GM12878 (cell line): ENCODE measurements around the gene SCP2. TPM values are rescaled to one million over a fixed set of nuclear protein-coding genes. Genes with fewer than 3 reads are reported as not detected.

Experiments
- ATAC-seq: fragments of 200-7000 bp; cut with Tn5 transposase; 3 replicates; pipeline ENCODE4 v1.9.1; 2020; ENCODE audit warnings: mild to moderate bottlenecking, moderate library complexity
- BruUV-seq: library from RNA; stranded (reverse); fragments of 400-500 nt; replicated peaks from 2 replicates; lab custom pipeline; 2021; lab: Mats Ljungman, UMichigan
- CTCF ChIA-PET: fragments of 300-600 bp; sonication (Branson Sonifier 250); formaldehyde crosslinking; extraction: SDS; loops from one replicate; lab custom pipeline; 2021; ENCODE audit warnings: inconsistent platforms; lab: Yijun Ruan, JAX
- POLR2A ChIA-PET: fragments of 350-600 bp; formaldehyde crosslinking; extraction: SDS; loops from one replicate; lab custom pipeline; 2021; ENCODE audit warnings: inconsistent platforms; lab: Charles Lee
- RAD21 ChIA-PET: fragments of 300-600 bp; sonication (Branson Sonifier 250); formaldehyde crosslinking; loops from one replicate; lab custom pipeline; 2023; ENCODE audit warnings: antibody characterized with exemption; ENCODE audit not compliant: unreplicated experiment; lab: Charles Lee
- SMC1A ChIA-PET: fragments of 300-600 bp; sonication (Branson Sonifier 250); formaldehyde crosslinking; loops from one replicate; lab custom pipeline; 2023; ENCODE audit not compliant: unreplicated experiment, uncharacterized antibody; lab: Charles Lee
- DNase-seq: peaks from one replicate; pipeline ENCODE4 v3.0.0-alpha.2; 2011; ENCODE audit warnings: low read depth, low spot score
- FAIRE-seq: peaks from 3 replicates; lab custom pipeline; 2011; peaks lifted over from hg19 to GRCh38; lab: Jason Lieb, UNC
- H2AFZ ChIP-seq: 2 replicates; pipeline ENCODE4 v1.6.0; 2011; ENCODE audit warnings: low read depth, low read length, control low read depth; ENCODE audit not compliant: control insufficient read depth
- H3K27ac ChIP-seq: 2 replicates; pipeline ENCODE4 v1.5.1; 2011; ENCODE audit warnings: control low read depth; ENCODE audit not compliant: control insufficient read depth, insufficient read depth
- H3K27me3 ChIP-seq, 2 experiments: replicated peaks in 1 of 2; 2 replicates each; pipeline versions ENCODE4 v1.6.0 to v1.6.1; 2011; ENCODE audit warnings: low read length in 1 of 2; ENCODE audit not compliant: control insufficient read depth in 2 of 2, insufficient read depth in 2 of 2
- H3K36me3 ChIP-seq, 2 experiments: 2 replicates each; pipeline ENCODE4 v1.5.1; 2011; ENCODE audit warnings: low read length in 1 of 2; ENCODE audit not compliant: control insufficient read depth in 2 of 2, insufficient read depth in 2 of 2
- H3K4me1 ChIP-seq: 2 replicates; pipeline ENCODE4 v1.6.1; 2011; ENCODE audit warnings: mild to moderate bottlenecking, low read length, moderate library complexity, mixed read lengths; ENCODE audit not compliant: control insufficient read depth, insufficient read depth
- H3K4me2 ChIP-seq: 2 replicates; pipeline ENCODE4 v1.6.0; 2011; ENCODE audit warnings: control low read depth; ENCODE audit not compliant: control insufficient read depth, insufficient read depth
- H3K4me3 ChIP-seq: fragments of 200-600 bp; sonication (generic); 2 replicates; pipeline ENCODE4 v1.5.1; 2016
- H3K79me2 ChIP-seq: 2 replicates; pipeline ENCODE4 v1.6.0; 2011; ENCODE audit warnings: low read length; ENCODE audit not compliant: control insufficient read depth, insufficient read depth
- H3K9ac ChIP-seq: 2 replicates; pipeline ENCODE4 v1.8.0; 2011; ENCODE audit warnings: low read length, control low read depth, mixed read lengths; ENCODE audit not compliant: control insufficient read depth, insufficient read depth
- H3K9me3 ChIP-seq: replicated peaks from 3 replicates; pipeline ENCODE4 v1.5.1; 2011; ENCODE audit warnings: mild to moderate bottlenecking, low read length; ENCODE audit not compliant: control insufficient read depth, insufficient read depth
- H4K20me1 ChIP-seq: 2 replicates; pipeline ENCODE4 v1.6.0; 2011; ENCODE audit not compliant: control insufficient read depth, insufficient read depth
- MLLT1 ChIP-seq: fragments of 450-650 bp; IDR thresholded peaks from 2 replicates; pipeline ENCODE4 v1.6.1; 2016; ENCODE audit warnings: mild to moderate bottlenecking
- STAT3 ChIP-seq: IDR thresholded peaks from 2 replicates; pipeline ENCODE4 v1.6.1; 2011; ENCODE audit warnings: low read depth, low read length, improper control_type of control experiment
- ZBED1 ChIP-seq: IDR thresholded peaks from 2 replicates; pipeline ENCODE4 v1.6.1; 2016; ENCODE audit warnings: borderline replicate concordance
- in situ Hi-C: fragments of 300-500 bp; cut with MboI; formaldehyde crosslinking; loops from 9 replicates; pipeline ENCODE4 v1.14.3; 2018; ENCODE audit warnings: mixed read lengths
- intact Hi-C: fragments of 100-400 bp; cut with micrococcal nuclease; formaldehyde crosslinking; loops from one replicate; pipeline ENCODE4 v1.14.2; 2022; ENCODE audit not compliant: unreplicated experiment
- polyA plus RNA-seq, 11 experiments: library from polyadenylated mRNA; depleted of rRNA in 4 of 11; unstranded in 6 of 11; stranded (reverse) in 5 of 11; fragments of >200 nt; fragmentation: Nextera tagmentation in 4 of 11; fragmentation: Illumina TruSeq in 1 of 11; extraction: Ambion mirVana in 4 of 11; extraction: Trizol in 1 of 11; gene quantifications; 1 replicate in 1 of 11; 2 replicates in 10 of 11; pipeline versions ENCODE4 v1.2.1 to v1.2.3, GENCODE V29; 2011 to 2016; ENCODE audit warnings: inconsistent platforms in 2 of 11, missing spikeins in 2 of 11, low read depth in 1 of 11
- total RNA-seq, 4 experiments: library from RNA; depleted of rRNA in 3 of 4; stranded (reverse); fragments of >200 nt in 3 of 4; fragmentation: Illumina TruSeq in 1 of 4; extraction: Trizol in 1 of 4; gene quantifications; 2 replicates each; pipeline versions ENCODE4 v1.2.1 to v1.2.3, GENCODE V29; 2013 to 2021
- TF ChIP-seq, protein P1 (sequence below): IDR thresholded peaks from 2 replicates; pipeline ENCODE4 v1.6.1; 2012; ENCODE audit warnings: low read length, inconsistent platforms
- TF ChIP-seq, protein P2 (sequence below): fragments of 450-650 bp; IDR thresholded peaks from 2 replicates; pipeline ENCODE4 v1.6.1; 2018; ENCODE audit warnings: mild to moderate bottlenecking, low read depth, moderate library complexity; ENCODE audit not compliant: partially characterized antibody
- TF ChIP-seq, protein P3 (sequence below): fragments of 450-650 bp; IDR thresholded peaks from 2 replicates; pipeline ENCODE4 v1.6.1; 2017; ENCODE audit warnings: antibody characterized with exemption, mild to moderate bottlenecking, moderate library complexity

The SCP2 gene
- total and polyA plus RNA-seq, 10 of the 15 experiments (the other 5 are each of a cell fraction or from before 2014, with no cell fraction given), result 74.3 to 327 (median 127) TPM

DNA sequence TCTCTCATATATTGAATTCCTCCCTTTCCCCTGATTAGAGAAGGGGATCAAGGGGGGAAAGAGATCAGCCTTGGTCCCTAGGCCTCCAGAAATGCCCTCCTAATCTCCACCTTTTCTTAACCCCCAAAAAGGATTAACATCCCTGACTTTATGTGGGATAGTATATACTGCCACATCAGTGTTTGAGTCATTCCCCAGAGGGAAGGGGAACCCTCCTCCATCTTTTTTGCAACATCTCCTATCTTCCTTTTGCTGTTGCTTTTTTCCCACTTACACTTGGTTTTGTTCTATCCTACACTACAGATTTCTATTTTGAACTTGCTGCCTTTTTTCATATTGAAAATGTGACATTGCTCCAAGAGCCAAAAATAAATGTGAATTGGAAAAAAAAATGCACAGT lies 69.6 kb downstream of the SCP2 start (continued):
- TF ChIP-seq, protein P1, sequence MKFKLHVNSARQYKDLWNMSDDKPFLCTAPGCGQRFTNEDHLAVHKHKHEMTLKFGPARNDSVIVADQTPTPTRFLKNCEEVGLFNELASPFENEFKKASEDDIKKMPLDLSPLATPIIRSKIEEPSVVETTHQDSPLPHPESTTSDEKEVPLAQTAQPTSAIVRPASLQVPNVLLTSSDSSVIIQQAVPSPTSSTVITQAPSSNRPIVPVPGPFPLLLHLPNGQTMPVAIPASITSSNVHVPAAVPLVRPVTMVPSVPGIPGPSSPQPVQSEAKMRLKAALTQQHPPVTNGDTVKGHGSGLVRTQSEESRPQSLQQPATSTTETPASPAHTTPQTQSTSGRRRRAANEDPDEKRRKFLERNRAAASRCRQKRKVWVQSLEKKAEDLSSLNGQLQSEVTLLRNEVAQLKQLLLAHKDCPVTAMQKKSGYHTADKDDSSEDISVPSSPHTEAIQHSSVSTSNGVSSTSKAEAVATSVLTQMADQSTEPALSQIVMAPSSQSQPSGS, result no peak
- TF ChIP-seq ZBED1, result no peak

DNA sequence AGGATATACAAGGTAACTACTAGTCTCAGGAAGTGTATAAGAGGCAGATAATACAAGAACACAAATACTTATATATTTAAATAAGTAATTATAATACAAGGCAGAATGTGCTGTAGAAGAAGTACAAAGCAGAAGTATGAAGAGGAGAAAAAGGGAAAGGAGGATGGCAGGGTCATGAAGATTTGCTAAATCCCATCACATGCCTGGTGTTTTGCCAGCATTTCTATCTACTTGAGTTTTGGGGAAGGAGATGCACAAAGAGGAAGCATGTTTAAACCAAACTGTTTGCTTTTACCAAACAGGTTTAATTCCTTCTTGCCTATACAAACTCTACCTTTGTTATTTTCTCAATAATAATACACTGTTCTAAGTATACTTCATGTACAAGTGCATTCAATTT lies 74.1 kb downstream of the SCP2 start:
- RAD21 ChIA-PET, result no interaction called here

More for the DNA sequence above, 74.1 kb downstream of the SCP2 start:
- ChIA-PET POLR2A (no interaction called here), CTCF (no interaction called here), SMC1A (no interaction called here)
- TF ChIP-seq MLLT1, result no peak
- TF ChIP-seq, protein P2, sequence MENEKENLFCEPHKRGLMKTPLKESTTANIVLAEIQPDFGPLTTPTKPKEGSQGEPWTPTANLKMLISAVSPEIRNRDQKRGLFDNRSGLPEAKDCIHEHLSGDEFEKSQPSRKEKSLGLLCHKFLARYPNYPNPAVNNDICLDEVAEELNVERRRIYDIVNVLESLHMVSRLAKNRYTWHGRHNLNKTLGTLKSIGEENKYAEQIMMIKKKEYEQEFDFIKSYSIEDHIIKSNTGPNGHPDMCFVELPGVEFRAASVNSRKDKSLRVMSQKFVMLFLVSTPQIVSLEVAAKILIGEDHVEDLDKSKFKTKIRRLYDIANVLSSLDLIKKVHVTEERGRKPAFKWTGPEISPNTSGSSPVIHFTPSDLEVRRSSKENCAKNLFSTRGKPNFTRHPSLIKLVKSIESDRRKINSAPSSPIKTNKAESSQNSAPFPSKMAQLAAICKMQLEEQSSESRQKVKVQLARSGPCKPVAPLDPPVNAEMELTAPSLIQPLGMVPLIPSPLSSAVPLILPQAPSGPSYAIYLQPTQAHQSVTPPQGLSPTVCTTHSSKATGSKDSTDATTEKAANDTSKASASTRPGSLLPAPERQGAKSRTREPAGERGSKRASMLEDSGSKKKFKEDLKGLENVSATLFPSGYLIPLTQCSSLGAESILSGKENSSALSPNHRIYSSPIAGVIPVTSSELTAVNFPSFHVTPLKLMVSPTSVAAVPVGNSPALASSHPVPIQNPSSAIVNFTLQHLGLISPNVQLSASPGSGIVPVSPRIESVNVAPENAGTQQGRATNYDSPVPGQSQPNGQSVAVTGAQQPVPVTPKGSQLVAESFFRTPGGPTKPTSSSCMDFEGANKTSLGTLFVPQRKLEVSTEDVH, result no peak
- TF ChIP-seq, protein P3, sequence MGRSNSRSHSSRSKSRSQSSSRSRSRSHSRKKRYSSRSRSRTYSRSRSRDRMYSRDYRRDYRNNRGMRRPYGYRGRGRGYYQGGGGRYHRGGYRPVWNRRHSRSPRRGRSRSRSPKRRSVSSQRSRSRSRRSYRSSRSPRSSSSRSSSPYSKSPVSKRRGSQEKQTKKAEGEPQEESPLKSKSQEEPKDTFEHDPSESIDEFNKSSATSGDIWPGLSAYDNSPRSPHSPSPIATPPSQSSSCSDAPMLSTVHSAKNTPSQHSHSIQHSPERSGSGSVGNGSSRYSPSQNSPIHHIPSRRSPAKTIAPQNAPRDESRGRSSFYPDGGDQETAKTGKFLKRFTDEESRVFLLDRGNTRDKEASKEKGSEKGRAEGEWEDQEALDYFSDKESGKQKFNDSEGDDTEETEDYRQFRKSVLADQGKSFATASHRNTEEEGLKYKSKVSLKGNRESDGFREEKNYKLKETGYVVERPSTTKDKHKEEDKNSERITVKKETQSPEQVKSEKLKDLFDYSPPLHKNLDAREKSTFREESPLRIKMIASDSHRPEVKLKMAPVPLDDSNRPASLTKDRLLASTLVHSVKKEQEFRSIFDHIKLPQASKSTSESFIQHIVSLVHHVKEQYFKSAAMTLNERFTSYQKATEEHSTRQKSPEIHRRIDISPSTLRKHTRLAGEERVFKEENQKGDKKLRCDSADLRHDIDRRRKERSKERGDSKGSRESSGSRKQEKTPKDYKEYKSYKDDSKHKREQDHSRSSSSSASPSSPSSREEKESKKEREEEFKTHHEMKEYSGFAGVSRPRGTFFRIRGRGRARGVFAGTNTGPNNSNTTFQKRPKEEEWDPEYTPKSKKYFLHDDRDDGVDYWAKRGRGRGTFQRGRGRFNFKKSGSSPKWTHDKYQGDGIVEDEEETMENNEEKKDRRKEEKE, result no peak
- TF ChIP-seq STAT3, result no peak
- no peak for FAIRE-seq
- H3K4me1 ChIP-seq, result no peaks in the 10 kb centered on the region
- BruUV-seq, result no TSS peak
- no peak overlapping the region for H3K27ac ChIP-seq
- no peaks in the 10 kb centered on the region for H3K9me3 ChIP-seq
- intact Hi-C loops (no loop called here), in situ Hi-C loops (no loop called here)
- ATAC-seq, result no peak
- H3K79me2 ChIP-seq, result no peaks in the 10 kb centered on the region
- H3K27me3 ChIP-seq, result no peaks in the 10 kb centered on the region
- no peak overlapping the region for H3K4me3 ChIP-seq
- H3K36me3 ChIP-seq, result no peaks in the 10 kb centered on the region
- no peak overlapping the region for H3K9ac ChIP-seq
- DNase-seq, result no peak
- H3K4me2 ChIP-seq, result no peak overlapping the region
- H4K20me1 ChIP-seq, result no peaks in the 10 kb centered on the region
- H2AFZ ChIP-seq, result no peak overlapping the region
